ENCODE measurements around the gene TMPRSS2. TPM values are rescaled to one million over a fixed set of nuclear protein-coding genes. Genes with fewer than 3 reads are reported as not detected.

The TMPRSS2 gene
- total RNA-seq, 1 donor from 2014 or later: not detected

GRCh38 chr21:41453198-41453597, 54.8 kb downstream of the TMPRSS2 start:
- no peak for DNase-seq (ENCODE audit: extremely low read depth, low read depth, low spot score)

- no peak for DNase-seq (ENCODE audit: extremely low read depth, low read depth, low spot score)
Observed at GRCh38 chr21:41451753-41452676, 55.9 kb downstream of the TMPRSS2 start.

- no peak for DNase-seq (ENCODE audit: extremely low read depth, low read depth, low spot score)
Observed at GRCh38 chr21:41449613-41450012, 58.3 kb downstream of the TMPRSS2 start.

- no peak for DNase-seq (ENCODE audit: extremely low read depth, low read depth, low spot score)
Observed at GRCh38 chr21:41447356-41447755, 60.6 kb downstream of the TMPRSS2 start.

- DNase-seq (ENCODE audit: extremely low read depth, low read depth, low spot score): no peak
Observed at GRCh38 chr21:41446586-41446985, 61.4 kb downstream of the TMPRSS2 start.

- DNase-seq (ENCODE audit: extremely low read depth, low read depth, low spot score): no peak
Observed at GRCh38 chr21:41445465-41445862, 62.5 kb downstream of the TMPRSS2 start.

- DNase-seq (ENCODE audit: extremely low read depth, low read depth, low spot score): no peak
Observed at GRCh38 chr21:41444703-41445464, 63.1 kb downstream of the TMPRSS2 start.

- no peak for DNase-seq (ENCODE audit: extremely low read depth, low read depth, low spot score)
Observed at GRCh38 chr21:41443562-41443961, 64.4 kb downstream of the TMPRSS2 start.

GRCh38 chr21:41442481-41443186, 65.3 kb downstream of the TMPRSS2 start:
- no peak for DNase-seq (ENCODE audit: extremely low read depth, low read depth, low spot score)

GRCh38 chr21:41441546-41441945, 66.4 kb downstream of the TMPRSS2 start:
- no peak for DNase-seq (ENCODE audit: extremely low read depth, low read depth, low spot score)

- no peak for DNase-seq (ENCODE audit: extremely low read depth, low read depth, low spot score)
Observed at GRCh38 chr21:41439248-41439647, 68.7 kb downstream of the TMPRSS2 start.

GRCh38 chr21:41438425-41439113, 69.4 kb downstream of the TMPRSS2 start:
- no peak for DNase-seq (ENCODE audit: extremely low read depth, low read depth, low spot score)

- DNase-seq (ENCODE audit: extremely low read depth, low read depth, low spot score): no peak
Observed at GRCh38 chr21:41437729-41438128, 70.2 kb downstream of the TMPRSS2 start.

- no peak for DNase-seq (ENCODE audit: extremely low read depth, low read depth, low spot score)
Observed at GRCh38 chr21:41435706-41436105, 72.3 kb downstream of the TMPRSS2 start.

- DNase-seq (ENCODE audit: extremely low read depth, low read depth, low spot score): no peak
Observed at GRCh38 chr21:41433566-41433965, 74.4 kb downstream of the TMPRSS2 start.

- DNase-seq (ENCODE audit: extremely low read depth, low read depth, low spot score): no peak
Observed at GRCh38 chr21:41432562-41433460, 75.1 kb downstream of the TMPRSS2 start.

- no peak for DNase-seq (ENCODE audit: extremely low read depth, low read depth, low spot score)
Observed at GRCh38 chr21:41431788-41432548, 76.0 kb downstream of the TMPRSS2 start.

- DNase-seq (ENCODE audit: extremely low read depth, low read depth, low spot score): no peak
Observed at GRCh38 chr21:41429925-41430491, 78.0 kb downstream of the TMPRSS2 start.

All from glomerular endothelial cell (primary cell).